HCT116 (cell line): Measurements from ENCODE around the gene SERPINA10. TPM values are rescaled to one million over a fixed set of nuclear protein-coding genes. Genes with fewer than 3 reads are reported as not detected.

Source experiments
- ATAC-seq: fragments of 200-7000 bp; cut with Tn5 transposase; 2 replicates; pipeline ENCODE4 v1.9.1; 2020; ENCODE audit warnings: mild to moderate bottlenecking, moderate library complexity
- BruUV-seq: library from RNA; stranded (reverse); fragments of 400-500 nt; replicated peaks from 2 replicates; lab custom pipeline; 2021; lab: Mats Ljungman, UMichigan
- CTCF ChIA-PET: fragments of 300-600 bp; sonication (Branson Sonifier 250); formaldehyde crosslinking; loops from one replicate; lab custom pipeline; 2021; ENCODE audit warnings: antibody characterized with exemption; lab: Charles Lee
- POLR2A ChIA-PET: fragments of 300-600, 350-600 bp; sonication (Branson Sonifier 250); formaldehyde crosslinking; loops from one replicate; lab custom pipeline; 2021; ENCODE audit warnings: antibody characterized with exemption; lab: Charles Lee
- RAD21 ChIA-PET, 2 experiments: fragments of 300-600 bp; sonication (Branson Sonifier 250); formaldehyde crosslinking; loops; one replicate each; lab custom pipeline; 2023; ENCODE audit warnings: low total read pairs in 2 of 2; ENCODE audit not compliant: uncharacterized antibody in 2 of 2, unreplicated experiment in 2 of 2, low non-redundant PET in 1 of 2; lab: Charles Lee
- DNase-seq: peaks from one replicate; pipeline ENCODE4 v3.0.0-alpha.2; 2010; ENCODE audit warnings: low read depth, low spot score
- H2AFZ ChIP-seq: fragments of 200-600 bp; shearing (Covaris generic), sonication (generic); 2 replicates; pipeline ENCODE4 v1.6.1; 2017; ENCODE audit warnings: low read depth, mixed run types, mixed read lengths, antibody characterized with exemption, low read length; ENCODE audit not compliant: poor library complexity, severe bottlenecking
- H3K27ac ChIP-seq: 2 replicates; pipeline ENCODE4 v1.5.1; 2012; ENCODE audit warnings: low read depth, low read length
- H3K27me3 ChIP-seq: fragments of 200-600 bp; sonication (generic); 2 replicates; pipeline ENCODE4 v1.6.1; 2016; ENCODE audit warnings: mixed run types, low read length, mixed read lengths; ENCODE audit not compliant: insufficient read depth
- H3K36me3 ChIP-seq, 2 experiments: fragments of 200-500 bp in 1 of 2; fragments of 200-600 bp in 1 of 2; sonication (Bioruptor generic) in 1 of 2; sonication (generic) in 1 of 2; 2 replicates each; pipeline versions ENCODE4 v1.5.1 to v1.6.1; 2014 to 2016; ENCODE audit warnings: low read length in 2 of 2, inconsistent platforms in 1 of 2, mixed read lengths in 1 of 2, mixed run types in 1 of 2; ENCODE audit not compliant: insufficient read depth in 2 of 2, control insufficient read depth in 1 of 2
- H3K4me1 ChIP-seq, 2 experiments: fragments of 200-600 bp in 1 of 2; sonication (generic) in 1 of 2; 2 replicates each; pipeline versions ENCODE4 v1.5.1 to v1.6.1; 2012 to 2017; ENCODE audit warnings: low read length in 2 of 2, inconsistent platforms in 1 of 2, mild to moderate bottlenecking in 1 of 2, mixed read lengths in 1 of 2, mixed run types in 1 of 2, moderate library complexity in 1 of 2; ENCODE audit not compliant: insufficient read depth in 2 of 2, control insufficient read depth in 1 of 2
- H3K4me2 ChIP-seq: fragments of 200-600 bp; sonication (generic); 2 replicates; pipeline ENCODE4 v1.6.1; 2017; ENCODE audit warnings: mixed run types, low read length, mixed read lengths
- H3K4me3 ChIP-seq, 2 experiments: fragments of 200-600 bp in 1 of 2; sonication (generic) in 1 of 2; replicated peaks in 1 of 2; 2 replicates each; pipeline ENCODE4 v1.5.1; 2011 to 2016; ENCODE audit warnings: low read length in 2 of 2, control low read depth in 1 of 2, low read depth in 1 of 2, mild to moderate bottlenecking in 1 of 2, mixed read lengths in 1 of 2, mixed run types in 1 of 2
- H3K79me2 ChIP-seq: fragments of 200-600 bp; sonication (generic); 2 replicates; pipeline ENCODE4 v1.6.1; 2017; ENCODE audit warnings: mild to moderate bottlenecking, mixed run types, low read length, moderate library complexity, mixed read lengths; ENCODE audit not compliant: insufficient read depth
- H3K9ac ChIP-seq: fragments of 200-600 bp; sonication (generic); 2 replicates; pipeline ENCODE4 v1.6.1; 2016; ENCODE audit warnings: low read length, mixed read lengths
- H3K9me2 ChIP-seq: fragments of 200-600 bp; sonication (generic), shearing (Covaris generic); 2 replicates; pipeline ENCODE4 v1.6.1; 2017; ENCODE audit warnings: mixed run types, mild to moderate bottlenecking, moderate library complexity; ENCODE audit not compliant: insufficient read depth
- H3K9me3 ChIP-seq, 2 experiments: fragments of 200-500 bp in 1 of 2; fragments of 200-600 bp in 1 of 2; sonication (Bioruptor generic) in 1 of 2; sonication (generic) in 1 of 2; 2 replicates each; pipeline ENCODE4 v1.6.1; 2014 to 2017; ENCODE audit warnings: low read length in 2 of 2, mixed read lengths in 2 of 2, inconsistent platforms in 1 of 2, low read depth in 1 of 2, mild to moderate bottlenecking in 1 of 2, mixed run types in 1 of 2, moderate library complexity in 1 of 2; ENCODE audit not compliant: control insufficient read depth in 1 of 2, insufficient read depth in 1 of 2
- H4K20me1 ChIP-seq: fragments of 200-600 bp; sonication (generic), shearing (Covaris generic); 2 replicates; pipeline ENCODE4 v1.6.1; 2017; ENCODE audit warnings: mixed run types, mild to moderate bottlenecking, moderate library complexity; ENCODE audit not compliant: insufficient read depth
- CBX3 ChIP-seq: IDR thresholded peaks from 2 replicates; pipeline ENCODE4 v1.6.1; 2012; ENCODE audit warnings: low read depth
- EGR1 ChIP-seq: IDR thresholded peaks from 2 replicates; pipeline ENCODE4 v1.6.1; 2012; ENCODE audit warnings: low read depth
- ELF1 ChIP-seq: IDR thresholded peaks from 2 replicates; pipeline ENCODE4 v1.6.1; 2012; ENCODE audit warnings: low read depth, borderline replicate concordance
- EZH2 ChIP-seq: fragments of 200-600 bp; sonication (generic); IDR thresholded peaks from 2 replicates; pipeline ENCODE4 v1.6.1; 2017; ENCODE audit warnings: antibody characterized with exemption, mixed run types
- FOSL1 ChIP-seq: IDR thresholded peaks from 2 replicates; pipeline ENCODE4 v1.6.1; 2012; ENCODE audit warnings: low read depth
- JUND ChIP-seq: IDR thresholded peaks from 2 replicates; pipeline ENCODE4 v1.6.1; 2012
- POLR2A ChIP-seq: IDR thresholded peaks from 2 replicates; pipeline ENCODE4 v1.7.0; 2011; ENCODE audit warnings: borderline replicate concordance; ENCODE audit not compliant: insufficient read depth, insufficient read length; ENCODE audit errors: extremely low read depth
- POLR2AphosphoS5 ChIP-seq: IDR thresholded peaks from 2 replicates; pipeline ENCODE4 v1.6.1; 2011; ENCODE audit warnings: mild to moderate bottlenecking, low read depth, low read length, moderate library complexity
- SIN3A ChIP-seq: IDR thresholded peaks from 2 replicates; pipeline ENCODE4 v1.6.1; 2012; ENCODE audit warnings: low read depth
- SP1 ChIP-seq: IDR thresholded peaks from 2 replicates; pipeline ENCODE4 v1.6.1; 2012; ENCODE audit warnings: low read depth
- SRF ChIP-seq: IDR thresholded peaks from 2 replicates; pipeline ENCODE4 v1.6.1; 2012; ENCODE audit warnings: low read depth
- TCF7L2 ChIP-seq: IDR thresholded peaks from 2 replicates; pipeline ENCODE4 v1.7.0; 2011; ENCODE audit warnings: borderline replicate concordance, inconsistent platforms; ENCODE audit not compliant: insufficient read depth, insufficient read length; ENCODE audit errors: extremely low read depth
- YY1 ChIP-seq: IDR thresholded peaks from 2 replicates; pipeline ENCODE4 v1.6.1; 2011; ENCODE audit warnings: low read length, low read depth, moderate library complexity, mild to moderate bottlenecking; ENCODE audit not compliant: insufficient replicate concordance; ENCODE audit errors: extremely low read depth
- intact Hi-C: fragments of 100-400 bp; cut with micrococcal nuclease; formaldehyde crosslinking; loops from 2 replicates; pipeline ENCODE4 v1.10.0; 2022
- total RNA-seq: library from RNA; stranded (reverse); gene quantifications from one replicate; pipeline ENCODE4 v1.2.1, GENCODE V29; 2021; ENCODE audit not compliant: unreplicated experiment
- TF ChIP-seq, protein P1 (sequence below), 3 experiments: fragments of 200-600 bp in 1 of 3; sonication (generic) in 1 of 3; IDR thresholded peaks in 2 of 3; conservative IDR thresholded peaks in 1 of 3; 2 replicates each; pipeline ENCODE4 v1.5.1; 2012 to 2017; ENCODE audit warnings: low read depth in 2 of 3, low read length in 2 of 3, antibody characterized with exemption in 1 of 3, borderline replicate concordance in 1 of 3, control low read depth in 1 of 3, mild to moderate bottlenecking in 1 of 3, mixed read lengths in 1 of 3, mixed run types in 1 of 3, moderate library complexity in 1 of 3; ENCODE audit not compliant: insufficient read depth in 1 of 3
- TF ChIP-seq, protein P2 (sequence below): IDR thresholded peaks from 2 replicates; pipeline ENCODE4 v1.6.1; 2011; ENCODE audit warnings: mild to moderate bottlenecking, low read length, moderate library complexity; ENCODE audit not compliant: insufficient replicate concordance; ENCODE audit errors: extremely low read depth
- TF ChIP-seq, protein P3 (sequence below): IDR thresholded peaks from 2 replicates; pipeline ENCODE4 v1.6.1; 2012

SERPINA10 gene
- total RNA-seq, 1 experiment from 2014 or later: not detected

DNA sequence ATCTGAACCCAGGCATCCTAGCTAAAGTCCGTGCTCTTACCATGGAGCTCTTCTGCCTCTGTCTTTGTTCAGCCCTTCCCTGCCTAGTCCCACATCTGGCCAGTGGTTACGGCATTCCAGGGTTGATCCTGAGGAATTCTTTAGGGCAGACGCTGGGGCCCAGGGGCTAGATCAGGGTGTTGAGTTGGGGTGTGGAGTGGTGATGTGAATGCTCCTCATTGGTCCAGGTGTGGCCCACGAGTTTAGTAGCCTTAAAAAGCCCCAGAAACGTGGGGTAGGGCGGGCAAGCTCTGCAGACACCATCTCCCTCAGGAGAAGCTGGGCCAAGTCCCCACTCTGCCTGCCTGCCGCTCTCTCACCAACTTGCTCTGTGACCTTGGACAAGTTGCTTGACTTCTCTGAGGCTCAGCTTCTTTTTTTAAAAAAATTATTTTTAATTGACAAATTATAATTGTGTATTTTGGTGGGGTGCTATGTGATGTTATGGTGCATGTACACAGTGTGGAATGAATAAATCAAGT lies 39.1 kb upstream of the SERPINA10 start:
- Histone ChIP-seq H3K27me3 (no peaks in the 10 kb centered on the region), H2AFZ (no peak overlapping the region), H3K79me2 (no peaks in the 10 kb centered on the region), H3K9ac (no peak overlapping the region), H3K36me3 (no peaks in the 10 kb centered on the region), H3K27ac (no peak overlapping the region), H3K4me1 (0 out of 4 replicates have a peak, but pooled peaks cover 0 to 3% of the 10 kb centered on the region in 2 experiments), H3K4me2 (no peak overlapping the region), H3K9me2 (no peaks in the 10 kb centered on the region)
- no peak for DNase-seq
- no TSS peak for BruUV-seq
- ChIA-PET RAD21 (no interaction called here), CTCF (no interaction called here)
- TF ChIP-seq YY1 (no peak), SP1 (no peak), FOSL1 (no peak), SRF (no peak), ELF1 (no peak), CBX3 (no peak), POLR2A (no peak), TCF7L2 (no peak), SIN3A (no peak), JUND (no peak), POLR2AphosphoS5 (no peak), EZH2 (no peak), EGR1 (no peak)
- TF ChIP-seq, protein P1, sequence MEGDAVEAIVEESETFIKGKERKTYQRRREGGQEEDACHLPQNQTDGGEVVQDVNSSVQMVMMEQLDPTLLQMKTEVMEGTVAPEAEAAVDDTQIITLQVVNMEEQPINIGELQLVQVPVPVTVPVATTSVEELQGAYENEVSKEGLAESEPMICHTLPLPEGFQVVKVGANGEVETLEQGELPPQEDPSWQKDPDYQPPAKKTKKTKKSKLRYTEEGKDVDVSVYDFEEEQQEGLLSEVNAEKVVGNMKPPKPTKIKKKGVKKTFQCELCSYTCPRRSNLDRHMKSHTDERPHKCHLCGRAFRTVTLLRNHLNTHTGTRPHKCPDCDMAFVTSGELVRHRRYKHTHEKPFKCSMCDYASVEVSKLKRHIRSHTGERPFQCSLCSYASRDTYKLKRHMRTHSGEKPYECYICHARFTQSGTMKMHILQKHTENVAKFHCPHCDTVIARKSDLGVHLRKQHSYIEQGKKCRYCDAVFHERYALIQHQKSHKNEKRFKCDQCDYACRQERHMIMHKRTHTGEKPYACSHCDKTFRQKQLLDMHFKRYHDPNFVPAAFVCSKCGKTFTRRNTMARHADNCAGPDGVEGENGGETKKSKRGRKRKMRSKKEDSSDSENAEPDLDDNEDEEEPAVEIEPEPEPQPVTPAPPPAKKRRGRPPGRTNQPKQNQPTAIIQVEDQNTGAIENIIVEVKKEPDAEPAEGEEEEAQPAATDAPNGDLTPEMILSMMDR (IDR thresholded peaks at IDR 0.05 in 2 of 3, conservative IDR thresholded peaks at IDR 0.05 in 1 of 3; ENCODE audit: borderline replicate concordance in 1 of 3, insufficient read depth in 1 of 3, low read depth in 2 of 3, low read length in 2 of 3): no peak
- TF ChIP-seq, protein P2, sequence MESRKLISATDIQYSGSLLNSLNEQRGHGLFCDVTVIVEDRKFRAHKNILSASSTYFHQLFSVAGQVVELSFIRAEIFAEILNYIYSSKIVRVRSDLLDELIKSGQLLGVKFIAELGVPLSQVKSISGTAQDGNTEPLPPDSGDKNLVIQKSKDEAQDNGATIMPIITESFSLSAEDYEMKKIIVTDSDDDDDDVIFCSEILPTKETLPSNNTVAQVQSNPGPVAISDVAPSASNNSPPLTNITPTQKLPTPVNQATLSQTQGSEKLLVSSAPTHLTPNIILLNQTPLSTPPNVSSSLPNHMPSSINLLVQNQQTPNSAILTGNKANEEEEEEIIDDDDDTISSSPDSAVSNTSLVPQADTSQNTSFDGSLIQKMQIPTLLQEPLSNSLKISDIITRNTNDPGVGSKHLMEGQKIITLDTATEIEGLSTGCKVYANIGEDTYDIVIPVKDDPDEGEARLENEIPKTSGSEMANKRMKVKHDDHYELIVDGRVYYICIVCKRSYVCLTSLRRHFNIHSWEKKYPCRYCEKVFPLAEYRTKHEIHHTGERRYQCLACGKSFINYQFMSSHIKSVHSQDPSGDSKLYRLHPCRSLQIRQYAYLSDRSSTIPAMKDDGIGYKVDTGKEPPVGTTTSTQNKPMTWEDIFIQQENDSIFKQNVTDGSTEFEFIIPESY: no peak
- TF ChIP-seq, protein P3, sequence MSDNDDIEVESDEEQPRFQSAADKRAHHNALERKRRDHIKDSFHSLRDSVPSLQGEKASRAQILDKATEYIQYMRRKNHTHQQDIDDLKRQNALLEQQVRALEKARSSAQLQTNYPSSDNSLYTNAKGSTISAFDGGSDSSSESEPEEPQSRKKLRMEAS: no peak
- TF ChIP-seq, all 23 proteins: peak for 0
- ATAC-seq: no peak
- Histone ChIP-seq H3K9me3 (no peaks in the 10 kb centered on the region), H3K4me3 (no peak overlapping the region), H4K20me1 (no peaks in the 10 kb centered on the region)
- intact Hi-C loops: no loop called here
- POLR2A ChIA-PET: no interaction called here
